Gastrocnemius medialis (tissue), 4 donors: ENCODE measurements around the gene PRSS38. TPM values are rescaled to one million over a fixed set of nuclear protein-coding genes. Genes with fewer than 3 reads are reported as not detected.

Experiments used
- ATAC-seq, 2 donors: fragments of 150-250 bp; one replicate each; pipeline ENCODE4 v1.9.1; 2016
- DNase-seq, 2 donors: peaks; one replicate each; pipeline ENCODE4 v3.0.0-alpha.2; 2019
- H3K27ac ChIP-seq, 4 donors: fragments of 200-600 bp; sonication (generic); 1 replicate in 1 of 4; 2 replicates in 3 of 4; pipeline ENCODE4 v1.5.1; 2016 to 2018; ENCODE audit warnings: mild to moderate bottlenecking in 2 of 4, moderate library complexity in 1 of 4
- H3K27me3 ChIP-seq, 3 donors: fragments of 200-600 bp; sonication (generic) in 2 of 3; 1 replicate in 1 of 3; 2 replicates in 2 of 3; pipeline versions ENCODE4 v1.5.1 to v1.6.0; 2016 to 2019; ENCODE audit warnings: mild to moderate bottlenecking in 1 of 3, moderate library complexity in 1 of 3
- H3K36me3 ChIP-seq, 2 donors: fragments of 200-600 bp; sonication (generic) in 1 of 2; one replicate each; pipeline ENCODE4 v1.5.1; 2017 to 2018
- H3K4me1 ChIP-seq, 2 donors: fragments of 200-600 bp; sonication (generic) in 1 of 2; one replicate each; pipeline ENCODE4 v1.5.1; 2016 to 2017; ENCODE audit warnings: mild to moderate bottlenecking in 2 of 2
- H3K4me3 ChIP-seq, 4 donors: fragments of 200-600 bp; sonication (generic) in 3 of 4; 1 replicate in 1 of 4; 2 replicates in 3 of 4; pipeline ENCODE4 v1.5.1; 2016 to 2019; ENCODE audit warnings: mild to moderate bottlenecking in 2 of 4
- H3K9me3 ChIP-seq, 3 donors: fragments of 200-600 bp; sonication (generic) in 2 of 3; 1 replicate in 1 of 3; 2 replicates in 2 of 3; pipeline ENCODE4 v1.5.1; 2016 to 2019
- CTCF ChIP-seq, 5 experiments: fragments of 450-650 bp in 3 of 5; fragments of 200-600 bp in 2 of 5; sonication (generic) in 2 of 5; IDR thresholded peaks in 4 of 5; conservative IDR thresholded peaks in 1 of 5; 1 replicate in 4 of 5; 2 replicates in 1 of 5; pipeline ENCODE4 v1.5.1; 2016 to 2019; ENCODE audit warnings: antibody characterized with exemption in 5 of 5, mild to moderate bottlenecking in 3 of 5, moderate library complexity in 3 of 5
- POLR2A ChIP-seq, 2 donors: fragments of 450-650 bp; IDR thresholded peaks; one replicate each; pipeline ENCODE4 v1.6.1; 2017; ENCODE audit warnings: antibody characterized with exemption in 2 of 2, mild to moderate bottlenecking in 2 of 2, moderate library complexity in 2 of 2
- in situ Hi-C, 4 donors: fragments of 200-750 bp; cut with MboI; loops; one replicate each; pipeline versions ENCODE4 v1.15.0 to v1.8.0; 2017; ENCODE audit warnings: low sequenced_read_pairs in 4 of 4
- intact Hi-C: fragments of 100-400 bp; cut with DNase I; formaldehyde crosslinking; loops from one replicate; pipeline ENCODE4 v1.15.1; 2023; ENCODE audit warnings: low total_unique reads
- total RNA-seq, 4 donors: library from RNA; depleted of rRNA; stranded (reverse); fragments of >200 nt; gene quantifications; one replicate each; pipeline versions ENCODE4 v1.1.0 to v1.2.3, GENCODE V29; 2016

The PRSS38 gene
- total RNA-seq, 4 donors from 2014 or later, result not detected

GRCh38 chr1:227891955-227892488 lies 76.5 kb downstream of the PRSS38 start:
- Histone ChIP-seq H3K36me3 (no peaks in the 10 kb centered on the region), H3K9me3 (no peaks in the 10 kb centered on the region), H3K4me1 (no peaks in the 10 kb centered on the region), H3K27me3 (peaks cover 0 to 4% (median 0%) of the 10 kb centered on the region in 3 donors), H3K4me3 (no peak overlapping the region), H3K27ac (no peak overlapping the region)
- ATAC-seq (no peak), DNase-seq (no peak)
- in situ Hi-C loops (no loop called here), intact Hi-C loops (no loop called here)
- TF ChIP-seq CTCF (IDR thresholded peaks at IDR 0.05 in 4 of 5, conservative IDR thresholded peaks at IDR 0.05 in 1 of 5) (no peak), POLR2A (IDR thresholded peaks at IDR 0.05) (no peak)

- Histone ChIP-seq H3K27me3 (no peaks in the 10 kb centered on the region), H3K36me3 (no peaks in the 10 kb centered on the region), H3K27ac (no peak overlapping the region), H3K4me1 (no peaks in the 10 kb centered on the region), H3K4me3 (no peak overlapping the region), H3K9me3 (no peaks in the 10 kb centered on the region)
- in situ Hi-C loops (no loop called here), intact Hi-C loops (no loop called here)
- no peak for ATAC-seq
- TF ChIP-seq CTCF (IDR thresholded peaks at IDR 0.05 in 4 of 5, conservative IDR thresholded peaks at IDR 0.05 in 1 of 5), result no peak
- TF ChIP-seq POLR2A (IDR thresholded peaks at IDR 0.05), result no peak
- DNase-seq, result no peak
These were observed 77.2 kb downstream of the PRSS38 start for GRCh38 chr1:227892489-227893299.

- Histone ChIP-seq H3K4me1 (no peaks in the 10 kb centered on the region), H3K36me3 (no peaks in the 10 kb centered on the region), H3K27ac (no peak overlapping the region), H3K27me3 (no peaks in the 10 kb centered on the region), H3K4me3 (no peak overlapping the region), H3K9me3 (no peaks in the 10 kb centered on the region)
- DNase-seq (peak in 1 of 2 donors; percentile 6), ATAC-seq (no peak)
- in situ Hi-C loops, result no loop called here
- intact Hi-C loops, result no loop called here
- no peak for TF ChIP-seq POLR2A (IDR thresholded peaks at IDR 0.05)
These were observed 77.9 kb downstream of the PRSS38 start for GRCh38 chr1:227893300-227893948.

- H3K4me1 ChIP-seq, result no peaks in the 10 kb centered on the region
- TF ChIP-seq POLR2A (IDR thresholded peaks at IDR 0.05) (no peak), CTCF (IDR thresholded peaks at IDR 0.05 in 4 of 5, conservative IDR thresholded peaks at IDR 0.05 in 1 of 5) (no peak)
- H3K4me3 ChIP-seq, result no peak overlapping the region
- no peaks in the 10 kb centered on the region for H3K27me3 ChIP-seq
- in situ Hi-C loops (no loop called here), intact Hi-C loops (no loop called here)
- DNase-seq (peak in 1 of 2 donors; percentile 6), ATAC-seq (no peak)
- H3K27ac ChIP-seq, result no peak overlapping the region
- no peaks in the 10 kb centered on the region for H3K9me3 ChIP-seq
- H3K36me3 ChIP-seq, result no peaks in the 10 kb centered on the region
These were observed 78.7 kb downstream of the PRSS38 start for GRCh38 chr1:227893949-227894721.
